Measurements from ENCODE around the gene PLET1. TPM values are rescaled to one million over a fixed set of nuclear protein-coding genes. Genes with fewer than 3 reads are reported as not detected.

PLET1 gene
- total RNA-seq, 4 donors from 2014 or later: not detected

DNA sequence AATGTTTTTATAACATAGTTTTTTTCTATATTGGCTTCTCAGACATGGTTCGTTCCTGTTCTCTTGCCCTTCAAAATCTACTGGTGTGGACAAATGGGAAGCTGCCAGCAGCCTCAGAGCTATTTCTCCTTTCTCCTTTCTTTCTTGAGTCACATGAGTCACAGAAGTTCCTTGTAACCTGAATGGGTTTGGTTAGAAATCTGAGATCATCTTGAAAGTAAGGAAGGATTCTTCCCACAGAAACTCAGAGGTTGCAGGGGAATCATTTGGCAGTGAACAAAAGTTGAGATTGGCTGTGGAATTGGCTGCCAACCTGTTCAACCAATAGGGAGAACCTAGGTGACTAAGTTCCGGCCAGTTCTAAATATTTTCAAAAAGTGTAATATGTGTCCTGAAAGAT lies 12.5 kb downstream of the PLET1 start:
- Histone ChIP-seq H3K36me3 (peaks cover 9% of the 10 kb centered on the region), H3K4me3 (no peak overlapping the region), H3K9me3 (no peaks in the 10 kb centered on the region), H3K27me3 (no peaks in the 10 kb centered on the region), H3K27ac (no peak overlapping the region), H3K4me1 (no peaks in the 10 kb centered on the region)
- no peak for DNase-seq (ENCODE audit: low spot score in 2 of 2)
- no peak for TF ChIP-seq POLR2AphosphoS5 (IDR thresholded peaks at IDR 0.05)
- TF ChIP-seq EP300 (IDR thresholded peaks at IDR 0.05): no peak
- TF ChIP-seq, protein P1, sequence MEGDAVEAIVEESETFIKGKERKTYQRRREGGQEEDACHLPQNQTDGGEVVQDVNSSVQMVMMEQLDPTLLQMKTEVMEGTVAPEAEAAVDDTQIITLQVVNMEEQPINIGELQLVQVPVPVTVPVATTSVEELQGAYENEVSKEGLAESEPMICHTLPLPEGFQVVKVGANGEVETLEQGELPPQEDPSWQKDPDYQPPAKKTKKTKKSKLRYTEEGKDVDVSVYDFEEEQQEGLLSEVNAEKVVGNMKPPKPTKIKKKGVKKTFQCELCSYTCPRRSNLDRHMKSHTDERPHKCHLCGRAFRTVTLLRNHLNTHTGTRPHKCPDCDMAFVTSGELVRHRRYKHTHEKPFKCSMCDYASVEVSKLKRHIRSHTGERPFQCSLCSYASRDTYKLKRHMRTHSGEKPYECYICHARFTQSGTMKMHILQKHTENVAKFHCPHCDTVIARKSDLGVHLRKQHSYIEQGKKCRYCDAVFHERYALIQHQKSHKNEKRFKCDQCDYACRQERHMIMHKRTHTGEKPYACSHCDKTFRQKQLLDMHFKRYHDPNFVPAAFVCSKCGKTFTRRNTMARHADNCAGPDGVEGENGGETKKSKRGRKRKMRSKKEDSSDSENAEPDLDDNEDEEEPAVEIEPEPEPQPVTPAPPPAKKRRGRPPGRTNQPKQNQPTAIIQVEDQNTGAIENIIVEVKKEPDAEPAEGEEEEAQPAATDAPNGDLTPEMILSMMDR (IDR thresholded peaks at IDR 0.05): no peak
- no peak for TF ChIP-seq POLR2A (IDR thresholded peaks at IDR 0.05)
- 85% methylated on average over 2 of the region's 2 CpGs for WGBS

DNA sequence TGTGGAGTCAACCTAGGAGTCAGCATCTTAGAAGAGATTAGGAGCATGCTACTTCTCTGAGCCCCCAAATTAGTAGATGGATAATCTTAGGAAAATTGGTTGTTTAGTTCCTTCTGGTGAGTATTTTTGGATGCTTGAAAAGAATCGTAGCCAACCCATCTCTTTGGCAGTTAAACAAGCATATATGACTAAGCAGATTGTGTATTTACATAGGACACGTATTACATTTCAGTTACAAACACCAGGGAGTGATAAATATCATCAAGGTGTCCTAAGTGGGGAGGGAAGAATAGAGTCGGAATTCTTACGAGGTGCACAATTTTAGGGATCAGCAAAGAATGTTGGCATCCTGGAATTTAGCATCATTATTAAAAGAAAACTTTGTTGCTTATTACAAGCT lies 13.5 kb downstream of the PLET1 start:
- no peak for DNase-seq (ENCODE audit: low spot score in 2 of 2)
- no peak overlapping the region for H3K27ac ChIP-seq
- no peaks in the 10 kb centered on the region for H3K4me1 ChIP-seq
- no peaks in the 10 kb centered on the region for H3K9me3 ChIP-seq
- TF ChIP-seq POLR2A (IDR thresholded peaks at IDR 0.05) (no peak), POLR2AphosphoS5 (IDR thresholded peaks at IDR 0.05) (no peak), EP300 (IDR thresholded peaks at IDR 0.05) (no peak)
- TF ChIP-seq, protein P1 (IDR thresholded peaks at IDR 0.05): no peak
- WGBS: 51% methylated on average over 4 of the region's 4 CpGs
- H3K4me3 ChIP-seq: no peak overlapping the region
- H3K36me3 ChIP-seq: peaks cover 16% of the 10 kb centered on the region
- H3K27me3 ChIP-seq: no peaks in the 10 kb centered on the region

DNA sequence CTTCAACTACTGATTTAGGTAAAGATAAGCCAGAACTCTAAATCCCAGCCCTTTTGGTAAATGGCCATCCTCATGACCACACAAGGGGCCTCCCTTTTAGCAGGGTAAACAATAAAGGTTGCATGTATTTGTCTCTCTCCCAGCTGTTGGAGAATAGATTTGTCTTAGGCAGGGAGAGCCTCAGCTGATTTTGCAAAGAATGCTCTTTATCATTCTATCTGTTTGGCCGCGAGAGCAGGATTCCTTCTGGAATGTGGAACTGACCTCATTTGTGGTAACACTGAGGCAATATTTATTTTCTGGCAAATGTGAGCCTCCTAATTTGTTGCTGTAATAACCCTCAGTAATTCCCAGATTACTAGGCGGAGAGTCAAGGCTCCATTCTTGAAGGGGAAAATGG lies 19.2 kb downstream of the PLET1 start:
- Histone ChIP-seq H3K27ac (no peak overlapping the region), H3K4me1 (no peaks in the 10 kb centered on the region), H3K36me3 (peaks cover 63% of the 10 kb centered on the region), H3K27me3 (no peaks in the 10 kb centered on the region), H3K4me3 (no peak overlapping the region), H3K9me3 (no peaks in the 10 kb centered on the region)
- WGBS: 54% methylated on average over 3 of the region's 3 CpGs
- TF ChIP-seq, protein P1 (IDR thresholded peaks at IDR 0.05): no peak
- TF ChIP-seq POLR2A (IDR thresholded peaks at IDR 0.05) (no peak), POLR2AphosphoS5 (IDR thresholded peaks at IDR 0.05) (no peak), EP300 (IDR thresholded peaks at IDR 0.05) (no peak)
- DNase-seq (ENCODE audit: low spot score in 2 of 2): no peak

DNA sequence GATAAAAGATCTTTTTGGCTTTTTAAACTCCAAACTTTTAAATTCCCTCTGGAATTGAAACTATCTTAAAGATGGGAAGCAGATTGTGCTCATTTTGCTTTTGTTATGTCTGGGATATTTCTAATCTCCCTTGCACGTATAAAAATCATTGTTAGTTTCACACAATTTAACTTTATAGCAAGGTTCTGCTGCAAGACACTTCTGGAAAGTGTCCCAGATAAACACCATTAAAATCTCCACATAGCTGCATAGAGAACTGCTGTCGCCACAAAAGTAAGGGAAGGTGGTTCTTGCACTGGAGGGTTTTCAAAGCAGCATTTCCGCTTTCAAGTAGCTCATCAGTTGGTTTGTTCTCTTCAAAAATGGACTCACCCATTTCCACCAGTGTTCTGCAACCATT lies 22.6 kb downstream of the PLET1 start:
- Histone ChIP-seq H3K4me1 (no peaks in the 10 kb centered on the region), H3K27ac (no peak overlapping the region), H3K27me3 (no peaks in the 10 kb centered on the region), H3K36me3 (peaks cover 83% of the 10 kb centered on the region), H3K9me3 (no peaks in the 10 kb centered on the region), H3K4me3 (no peak overlapping the region)
- 83% methylated on average over 3 of the region's 3 CpGs for whole genome bisulfite sequencing
- no peak for DNase-seq (ENCODE audit: low spot score in 2 of 2)
- TF ChIP-seq POLR2AphosphoS5 (IDR thresholded peaks at IDR 0.05): no peak
- no peak for TF ChIP-seq EP300 (IDR thresholded peaks at IDR 0.05)
- no peak for TF ChIP-seq POLR2A (IDR thresholded peaks at IDR 0.05)
- TF ChIP-seq, protein P1 (IDR thresholded peaks at IDR 0.05): no peak

DNA sequence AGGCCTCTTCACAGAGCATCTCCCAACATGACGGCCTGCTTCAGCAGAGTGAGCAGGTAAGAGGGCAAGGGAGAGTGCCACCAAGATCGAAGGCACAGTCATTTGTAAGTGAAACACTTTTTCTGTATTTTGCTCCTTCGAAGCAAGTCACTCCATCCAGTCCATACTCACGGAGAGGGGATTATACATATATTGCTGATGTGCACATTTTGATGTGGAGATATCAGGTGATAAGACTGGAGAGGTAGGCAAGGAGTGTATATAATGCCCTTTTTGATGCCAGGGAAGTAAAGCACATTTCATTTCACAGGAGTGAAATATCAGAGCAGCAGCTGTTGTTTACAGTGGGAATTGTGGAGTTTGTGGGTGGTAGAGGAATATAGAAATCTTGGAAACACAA lies 23.2 kb downstream of the PLET1 start:
- DNase-seq (ENCODE audit: low spot score in 2 of 2): no peak
- Histone ChIP-seq H3K4me3 (no peak overlapping the region), H3K27ac (no peak overlapping the region), H3K9me3 (no peaks in the 10 kb centered on the region), H3K36me3 (peaks cover 84% of the 10 kb centered on the region), H3K27me3 (no peaks in the 10 kb centered on the region), H3K4me1 (no peaks in the 10 kb centered on the region)
- WGBS: 97% methylated on average over 4 of the region's 4 CpGs
- TF ChIP-seq EP300 (IDR thresholded peaks at IDR 0.05): no peak
- no peak for TF ChIP-seq POLR2A (IDR thresholded peaks at IDR 0.05)
- TF ChIP-seq, protein P1 (IDR thresholded peaks at IDR 0.05): no peak
- TF ChIP-seq POLR2AphosphoS5 (IDR thresholded peaks at IDR 0.05): no peak

All from suprapubic skin (tissue), 4 donors.